Measurements from ENCODE around the gene SELENOI.

The SELENOI gene

DNA sequence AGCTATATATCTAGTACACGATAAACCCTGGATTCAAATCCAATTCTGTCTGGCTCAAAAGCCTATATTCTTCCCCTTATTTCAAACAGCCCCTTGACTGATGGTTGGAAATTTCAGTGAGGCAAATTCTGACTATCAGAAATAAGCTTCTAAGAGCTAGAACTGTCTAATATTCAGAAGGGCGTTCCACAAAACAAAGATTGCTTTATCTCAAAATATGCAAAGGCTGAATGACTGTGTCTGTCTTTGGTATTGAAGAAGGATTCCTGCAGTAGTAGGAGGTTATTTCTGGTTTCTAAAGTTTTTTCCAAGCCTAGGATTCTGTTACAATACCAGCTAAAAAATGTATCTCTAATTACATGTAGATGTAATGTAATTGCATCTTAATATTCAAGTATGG, 86.9 kb downstream of the SELENOI start:
- no peaks in the 10 kb centered on the region for H3K79me1 ChIP-seq (replicated peaks; ENCODE audit: low read length, poor library complexity, severe bottlenecking)
- no peak overlapping the region for H2BK5ac ChIP-seq (ENCODE audit: low read depth, low read length, poor library complexity, severe bottlenecking)
- no peak overlapping the region for H3K23ac ChIP-seq (ENCODE audit: low read length in 2 of 2)
- peaks cover 0 to 8% of the 10 kb centered on the region in 2 experiments for H3K27me3 ChIP-seq (ENCODE audit: control insufficient read depth in 1 of 2, insufficient read depth in 1 of 2, low read length in 2 of 2)
- no peaks in the 10 kb centered on the region for H3K4me1 ChIP-seq (ENCODE audit: control insufficient read depth, insufficient read depth, low read depth, low read length)
- no peak overlapping the region for H3K4me2 ChIP-seq (ENCODE audit: low read length, poor library complexity, severe bottlenecking)
- no peak overlapping the region for H3K27ac ChIP-seq (ENCODE audit: low read length, poor library complexity, severe bottlenecking)
- H4K91ac ChIP-seq (ENCODE audit: low read length): no peak overlapping the region
- no peaks in the 10 kb centered on the region for H3K9me3 ChIP-seq (ENCODE audit: control insufficient read depth, low read length)
- no peak overlapping the region for H2AK5ac ChIP-seq (ENCODE audit: low read length, severe bottlenecking)
- no peak overlapping the region for H2AFZ ChIP-seq (ENCODE audit: low read depth, low read length)
- DNase-seq: no peak
- H3K18ac ChIP-seq (ENCODE audit: low read depth in 1 of 2, low read length in 2 of 2): no peak overlapping the region
- no peak overlapping the region for H2BK15ac ChIP-seq (ENCODE audit: low read depth, poor library complexity, severe bottlenecking)
- no peak overlapping the region for H2BK12ac ChIP-seq (ENCODE audit: low read length in 2 of 2)
- H3K36me3 ChIP-seq (ENCODE audit: control insufficient read depth in 1 of 2, insufficient read depth in 2 of 2, low read depth in 1 of 2, low read length in 2 of 2): no peaks in the 10 kb centered on the region
- H4K8ac ChIP-seq (ENCODE audit: low read length): no peak overlapping the region
- no peak overlapping the region for H3K14ac ChIP-seq (ENCODE audit: low read length in 2 of 2)
- no peak overlapping the region for H3K4me3 ChIP-seq (ENCODE audit: insufficient read depth in 1 of 2, low read depth in 1 of 2, low read length in 2 of 2)
- no peak overlapping the region for H3K9ac ChIP-seq (ENCODE audit: low read length)
- 79% methylated on average over 2 of the region's 2 CpGs for WGBS
- H2BK120ac ChIP-seq (ENCODE audit: low read depth, low read length): no peak overlapping the region
- no peak overlapping the region for H3K4ac ChIP-seq (ENCODE audit: low read depth in 1 of 2, low read length in 2 of 2)

DNA sequence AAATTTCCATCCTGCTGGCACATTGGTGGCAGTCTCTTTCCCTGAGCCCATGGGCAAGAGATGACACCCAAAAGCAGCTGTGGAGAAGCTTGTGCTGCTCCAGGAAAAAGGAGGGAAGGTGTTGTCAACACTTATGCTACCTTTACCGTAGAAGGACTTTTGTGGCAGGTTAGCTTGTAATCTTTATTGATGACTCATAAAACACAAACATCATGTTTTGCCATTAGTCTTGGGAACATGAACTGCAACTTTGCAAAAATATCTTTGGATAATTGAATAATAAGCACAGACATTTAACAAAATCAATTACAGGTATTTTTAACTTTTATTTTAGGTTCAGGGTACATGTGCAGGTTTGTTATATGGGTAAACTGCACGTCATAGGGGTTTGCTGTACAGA, 89.2 kb downstream of the SELENOI start:
- DNase-seq: no peak
- Histone ChIP-seq H3K23ac (ENCODE audit: low read length in 2 of 2) (no peak overlapping the region), H2AK5ac (ENCODE audit: low read length, severe bottlenecking) (no peak overlapping the region), H3K4me2 (ENCODE audit: low read length, poor library complexity, severe bottlenecking) (no peak overlapping the region), H3K4ac (ENCODE audit: low read depth in 1 of 2, low read length in 2 of 2) (no peak overlapping the region), H2BK12ac (ENCODE audit: low read length in 2 of 2) (no peak overlapping the region), H2BK5ac (ENCODE audit: low read depth, low read length, poor library complexity, severe bottlenecking) (no peak overlapping the region), H2AFZ (ENCODE audit: low read depth, low read length) (no peak overlapping the region), H3K36me3 (ENCODE audit: control insufficient read depth in 1 of 2, insufficient read depth in 2 of 2, low read depth in 1 of 2, low read length in 2 of 2) (no peaks in the 10 kb centered on the region), H2BK15ac (ENCODE audit: low read depth, poor library complexity, severe bottlenecking) (no peak overlapping the region), H4K8ac (ENCODE audit: low read length) (no peak overlapping the region), H3K27ac (ENCODE audit: low read length, poor library complexity, severe bottlenecking) (no peak overlapping the region), H3K9me3 (ENCODE audit: control insufficient read depth, low read length) (no peaks in the 10 kb centered on the region), H3K9ac (ENCODE audit: low read length) (no peak overlapping the region), H3K4me1 (ENCODE audit: control insufficient read depth, insufficient read depth, low read depth, low read length) (peaks cover 2% of the 10 kb centered on the region), H4K91ac (ENCODE audit: low read length) (no peak overlapping the region), H3K4me3 (ENCODE audit: insufficient read depth in 1 of 2, low read depth in 1 of 2, low read length in 2 of 2) (no peak overlapping the region), H3K27me3 (ENCODE audit: control insufficient read depth in 1 of 2, insufficient read depth in 1 of 2, low read length in 2 of 2) (peaks cover 0 to 15% of the 10 kb centered on the region in 2 experiments), H3K18ac (ENCODE audit: low read depth in 1 of 2, low read length in 2 of 2) (no peak overlapping the region), H3K14ac (ENCODE audit: low read length in 2 of 2) (no peak overlapping the region), H3K79me1 (replicated peaks; ENCODE audit: low read length, poor library complexity, severe bottlenecking) (no peaks in the 10 kb centered on the region), H2BK120ac (ENCODE audit: low read depth, low read length) (no peak overlapping the region)
- WGBS: 100% methylated on average over 1 of the region's 2 CpGs

DNA sequence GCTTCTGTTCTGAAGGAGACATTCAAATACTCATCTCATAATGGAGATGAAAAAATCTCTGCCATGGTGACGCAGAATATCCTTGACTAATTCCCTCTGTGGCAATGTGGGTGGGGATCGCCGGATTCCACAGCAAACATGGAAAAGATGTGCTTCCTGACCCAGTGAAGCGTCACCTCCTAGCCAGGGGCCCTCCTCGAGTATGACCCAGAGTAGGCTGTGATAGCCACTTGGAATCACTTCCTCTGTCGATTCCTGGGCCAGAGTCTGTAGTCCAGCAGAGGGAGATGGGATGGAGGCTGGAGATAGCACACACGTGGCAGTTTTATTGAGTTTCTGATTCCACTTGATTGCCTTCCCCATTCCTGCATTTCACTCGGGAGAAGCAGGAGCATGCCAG, 92.6 kb downstream of the SELENOI start:
- no peak overlapping the region for H2BK5ac ChIP-seq (ENCODE audit: low read depth, low read length, poor library complexity, severe bottlenecking)
- H3K4ac ChIP-seq (ENCODE audit: low read depth in 1 of 2, low read length in 2 of 2): no peak overlapping the region
- no peak overlapping the region for H3K4me3 ChIP-seq (ENCODE audit: insufficient read depth in 1 of 2, low read depth in 1 of 2, low read length in 2 of 2)
- H3K23ac ChIP-seq (ENCODE audit: low read length in 2 of 2): no peak overlapping the region
- H3K4me1 ChIP-seq (ENCODE audit: control insufficient read depth, insufficient read depth, low read depth, low read length): peaks cover 2% of the 10 kb centered on the region
- H3K27me3 ChIP-seq (ENCODE audit: control insufficient read depth in 1 of 2, insufficient read depth in 1 of 2, low read length in 2 of 2): peaks cover 0 to 13% of the 10 kb centered on the region in 2 experiments
- no peak overlapping the region for H2AK5ac ChIP-seq (ENCODE audit: low read length, severe bottlenecking)
- H3K79me1 ChIP-seq (replicated peaks; ENCODE audit: low read length, poor library complexity, severe bottlenecking): no peaks in the 10 kb centered on the region
- H3K9me3 ChIP-seq (ENCODE audit: control insufficient read depth, low read length): no peaks in the 10 kb centered on the region
- no peak overlapping the region for H3K27ac ChIP-seq (ENCODE audit: low read length, poor library complexity, severe bottlenecking)
- no peak overlapping the region for H2BK12ac ChIP-seq (ENCODE audit: low read length in 2 of 2)
- H3K4me2 ChIP-seq (ENCODE audit: low read length, poor library complexity, severe bottlenecking): no peak overlapping the region
- no peak overlapping the region for H2BK15ac ChIP-seq (ENCODE audit: low read depth, poor library complexity, severe bottlenecking)
- 70% methylated on average over 7 of the region's 8 CpGs for WGBS
- H4K8ac ChIP-seq (ENCODE audit: low read length): no peak overlapping the region
- H3K14ac ChIP-seq (ENCODE audit: low read length in 2 of 2): no peak overlapping the region
- no peak overlapping the region for H2BK120ac ChIP-seq (ENCODE audit: low read depth, low read length)
- H4K91ac ChIP-seq (ENCODE audit: low read length): no peak overlapping the region
- no peak overlapping the region for H2AFZ ChIP-seq (ENCODE audit: low read depth, low read length)
- DNase-seq: peak; percentile 2
- H3K36me3 ChIP-seq (ENCODE audit: control insufficient read depth in 1 of 2, insufficient read depth in 2 of 2, low read depth in 1 of 2, low read length in 2 of 2): no peaks in the 10 kb centered on the region
- H3K18ac ChIP-seq (ENCODE audit: low read depth in 1 of 2, low read length in 2 of 2): no peak overlapping the region
- peak overlapping the region; percentile 78 for H3K9ac ChIP-seq (ENCODE audit: low read length)

DNA sequence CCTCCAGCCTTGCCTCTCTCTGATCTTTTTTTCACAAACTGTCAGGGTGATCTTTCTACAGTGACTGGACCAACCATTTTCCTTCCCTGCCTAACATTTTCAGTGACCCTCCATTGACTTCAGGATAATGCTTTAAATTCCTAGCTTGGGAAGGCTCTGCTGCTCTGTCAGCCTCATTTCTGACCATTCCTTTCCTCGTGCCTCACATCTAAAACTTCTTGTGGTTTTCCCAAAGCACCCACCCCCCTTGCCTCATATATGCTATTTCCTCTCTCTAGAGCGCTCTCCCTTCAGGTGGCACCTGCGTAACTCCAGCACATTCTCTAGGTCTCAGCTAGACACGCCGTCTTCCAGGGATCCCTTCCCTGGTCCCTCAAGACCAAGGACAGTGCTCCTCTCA, 93.0 kb downstream of the SELENOI start:
- Histone ChIP-seq H3K27ac (ENCODE audit: low read length, poor library complexity, severe bottlenecking) (no peak overlapping the region), H3K9ac (ENCODE audit: low read length) (peak overlapping the region; percentile 78), H2BK12ac (ENCODE audit: low read length in 2 of 2) (no peak overlapping the region), H3K4ac (ENCODE audit: low read depth in 1 of 2, low read length in 2 of 2) (no peak overlapping the region), H3K27me3 (ENCODE audit: control insufficient read depth in 1 of 2, insufficient read depth in 1 of 2, low read length in 2 of 2) (peaks cover 3 to 16% of the 10 kb centered on the region in 2 experiments), H2AFZ (ENCODE audit: low read depth, low read length) (no peak overlapping the region), H3K79me1 (replicated peaks; ENCODE audit: low read length, poor library complexity, severe bottlenecking) (no peaks in the 10 kb centered on the region), H2BK5ac (ENCODE audit: low read depth, low read length, poor library complexity, severe bottlenecking) (no peak overlapping the region), H3K4me3 (ENCODE audit: insufficient read depth in 1 of 2, low read depth in 1 of 2, low read length in 2 of 2) (no peak overlapping the region), H4K8ac (ENCODE audit: low read length) (no peak overlapping the region), H3K4me2 (ENCODE audit: low read length, poor library complexity, severe bottlenecking) (no peak overlapping the region), H2BK120ac (ENCODE audit: low read depth, low read length) (no peak overlapping the region), H3K14ac (ENCODE audit: low read length in 2 of 2) (no peak overlapping the region), H3K23ac (ENCODE audit: low read length in 2 of 2) (no peak overlapping the region), H3K18ac (ENCODE audit: low read depth in 1 of 2, low read length in 2 of 2) (no peak overlapping the region), H4K91ac (ENCODE audit: low read length) (no peak overlapping the region), H3K36me3 (ENCODE audit: control insufficient read depth in 1 of 2, insufficient read depth in 2 of 2, low read depth in 1 of 2, low read length in 2 of 2) (no peaks in the 10 kb centered on the region), H2BK15ac (ENCODE audit: low read depth, poor library complexity, severe bottlenecking) (no peak overlapping the region), H3K9me3 (ENCODE audit: control insufficient read depth, low read length) (no peaks in the 10 kb centered on the region), H3K4me1 (ENCODE audit: control insufficient read depth, insufficient read depth, low read depth, low read length) (peaks cover 2% of the 10 kb centered on the region), H2AK5ac (ENCODE audit: low read length, severe bottlenecking) (no peak overlapping the region)
- peak; percentile 1 for DNase-seq
- WGBS: 50% methylated on average over 5 of the region's 5 CpGs

Measured in mesenchymal stem cell (in vitro differentiated cells and primary cell).